GM23248 (cell line): Measurements from ENCODE around the gene SEPTIN2.

Experiments used
- EZH2 ChIP-seq: fragments of 200-600 bp; sonication (generic); IDR thresholded peaks from 2 replicates; pipeline ENCODE4 v1.6.1; 2018; ENCODE audit warnings: antibody characterized with exemption, mild to moderate bottlenecking; ENCODE audit not compliant: insufficient read depth, poor library complexity, severe bottlenecking
- EZH2phosphoT487 ChIP-seq: fragments of 200-600 bp; sonication (generic); IDR thresholded peaks from 2 replicates; pipeline ENCODE4 v1.6.1; 2018; ENCODE audit warnings: antibody characterized with exemption, moderate library complexity, mild to moderate bottlenecking, low read depth; ENCODE audit not compliant: insufficient read depth

- TF ChIP-seq EZH2 (no peak), EZH2phosphoT487 (no peak)
These were observed 35.3 kb downstream of the SEPTIN2 start for GRCh38 chr2:241350878-241351639.
